Ascending aorta (tissue), 2 donors: ENCODE data around the gene LGALS12. TPM values are rescaled to one million over a fixed set of nuclear protein-coding genes. Genes with fewer than 3 reads are reported as not detected.
"Not testable (repeated sequence)": the region's sequence is repeated elsewhere in the genome, so short reads cannot be mapped to it uniquely, and the experiment has no call there.

Source experiments
- DNase-seq, 2 donors: peaks; one replicate each; pipeline ENCODE4 v3.0.0-alpha.2; 2019; ENCODE audit warnings: low spot score in 2 of 2
- H3K27ac ChIP-seq, 2 donors: fragments of 200-600 bp; sonication (generic); one replicate each; pipeline ENCODE4 v1.5.1; 2016 to 2017; ENCODE audit warnings: mild to moderate bottlenecking in 1 of 2
- H3K27me3 ChIP-seq: fragments of 200-600 bp; sonication (generic); one replicate; pipeline ENCODE4 v1.5.1; 2017
- H3K36me3 ChIP-seq, 2 donors: fragments of 200-600 bp; sonication (generic); one replicate each; pipeline ENCODE4 v1.5.1; 2016
- H3K4me1 ChIP-seq, 2 donors: fragments of 200-600 bp; sonication (generic); one replicate each; pipeline ENCODE4 v1.5.1; 2016 to 2017; ENCODE audit warnings: mild to moderate bottlenecking in 1 of 2
- H3K4me3 ChIP-seq, 2 donors: fragments of 200-600 bp; sonication (generic); one replicate each; pipeline ENCODE4 v1.5.1; 2016 to 2017; ENCODE audit warnings: mild to moderate bottlenecking in 1 of 2
- H3K9me3 ChIP-seq, 2 donors: fragments of 200-600 bp; sonication (generic); one replicate each; pipeline ENCODE4 v1.5.1; 2016
- intact Hi-C: fragments of 100-400 bp; cut with DNase I; formaldehyde crosslinking; loops from one replicate; pipeline ENCODE4 v1.15.1; 2023
- total RNA-seq: library from RNA; depleted of rRNA; stranded (reverse); fragments of >200 nt; gene quantifications from one replicate; pipeline ENCODE4 v1.1.0, GENCODE V29; 2016
- TF ChIP-seq, protein P1 (sequence below), 3 experiments: fragments of 200-600 bp in 2 of 3; fragments of 450-650 bp in 1 of 3; sonication (generic) in 2 of 3; IDR thresholded peaks; one replicate each; pipeline ENCODE4 v1.5.1; 2016 to 2019; ENCODE audit warnings: antibody characterized with exemption in 3 of 3, mild to moderate bottlenecking in 1 of 3, moderate library complexity in 1 of 3

Gene LGALS12
- total RNA-seq, 1 donor from 2014 or later, result not detected

DNA sequence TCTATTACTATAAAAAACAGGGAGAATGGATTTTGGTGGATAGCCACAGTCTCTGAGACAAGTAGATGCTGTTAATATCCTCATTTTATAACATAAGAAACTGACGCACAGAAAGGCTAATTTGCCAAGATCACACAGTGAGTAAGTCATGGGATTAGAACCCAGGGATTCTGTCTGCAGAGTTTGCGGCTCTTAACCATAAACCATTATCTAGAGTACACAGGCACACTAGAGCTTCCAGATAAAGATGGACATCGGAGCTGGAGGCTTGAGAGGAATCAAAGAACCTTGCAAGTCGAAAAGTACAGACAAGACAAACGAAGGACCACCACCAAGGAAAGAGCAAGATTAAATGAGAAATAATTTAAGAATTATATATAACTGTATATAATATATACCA, 11.3 kb downstream of the LGALS12 start:
- Histone ChIP-seq H3K9me3 (no peaks in the 10 kb centered on the region), H3K4me1 (no peaks in the 10 kb centered on the region), H3K36me3 (no peaks in the 10 kb centered on the region), H3K27ac (no peak overlapping the region), H3K4me3 (no peak overlapping the region), H3K27me3 (no peaks in the 10 kb centered on the region)
- TF ChIP-seq, protein P1, sequence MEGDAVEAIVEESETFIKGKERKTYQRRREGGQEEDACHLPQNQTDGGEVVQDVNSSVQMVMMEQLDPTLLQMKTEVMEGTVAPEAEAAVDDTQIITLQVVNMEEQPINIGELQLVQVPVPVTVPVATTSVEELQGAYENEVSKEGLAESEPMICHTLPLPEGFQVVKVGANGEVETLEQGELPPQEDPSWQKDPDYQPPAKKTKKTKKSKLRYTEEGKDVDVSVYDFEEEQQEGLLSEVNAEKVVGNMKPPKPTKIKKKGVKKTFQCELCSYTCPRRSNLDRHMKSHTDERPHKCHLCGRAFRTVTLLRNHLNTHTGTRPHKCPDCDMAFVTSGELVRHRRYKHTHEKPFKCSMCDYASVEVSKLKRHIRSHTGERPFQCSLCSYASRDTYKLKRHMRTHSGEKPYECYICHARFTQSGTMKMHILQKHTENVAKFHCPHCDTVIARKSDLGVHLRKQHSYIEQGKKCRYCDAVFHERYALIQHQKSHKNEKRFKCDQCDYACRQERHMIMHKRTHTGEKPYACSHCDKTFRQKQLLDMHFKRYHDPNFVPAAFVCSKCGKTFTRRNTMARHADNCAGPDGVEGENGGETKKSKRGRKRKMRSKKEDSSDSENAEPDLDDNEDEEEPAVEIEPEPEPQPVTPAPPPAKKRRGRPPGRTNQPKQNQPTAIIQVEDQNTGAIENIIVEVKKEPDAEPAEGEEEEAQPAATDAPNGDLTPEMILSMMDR (IDR thresholded peaks at IDR 0.05), result no peak
- no peak for DNase-seq
- intact Hi-C loops, result no loop called here

DNA sequence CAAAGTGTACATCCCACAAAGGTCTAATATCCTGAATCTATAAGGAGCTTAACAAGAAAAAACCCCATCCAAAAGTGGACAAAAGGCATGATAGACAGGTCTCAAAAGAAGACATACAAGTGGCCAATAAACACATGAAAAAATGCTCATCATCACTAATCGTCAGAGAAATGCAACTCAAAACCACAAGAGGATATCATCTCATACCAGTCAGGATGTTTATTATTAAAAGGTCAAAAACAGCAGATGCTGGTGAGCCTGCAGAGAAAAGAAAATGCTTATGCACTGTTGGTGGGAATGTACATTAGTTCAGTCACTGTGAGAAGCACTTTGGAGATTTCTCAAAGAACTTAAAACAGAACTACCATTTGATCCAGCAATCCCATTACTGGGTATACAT, 12.7 kb downstream of the LGALS12 start:
- TF ChIP-seq, protein P1 (IDR thresholded peaks at IDR 0.05), result no peak
- Histone ChIP-seq H3K27me3 (no peaks in the 10 kb centered on the region), H3K27ac (no peak overlapping the region), H3K4me3 (no peak overlapping the region), H3K9me3 (peaks cover 0 to 6% of the 10 kb centered on the region in 2 donors), H3K4me1 (no peaks in the 10 kb centered on the region), H3K36me3 (no peaks in the 10 kb centered on the region)
- intact Hi-C loops, result no loop called here
- DNase-seq, result no peak

- Histone ChIP-seq H3K27me3 (no peaks in the 10 kb centered on the region), H3K4me1 (no peaks in the 10 kb centered on the region), H3K36me3 (no peaks in the 10 kb centered on the region), H3K4me3 (no peak overlapping the region), H3K9me3 (peaks cover 0 to 6% of the 10 kb centered on the region in 2 donors), H3K27ac (no peak overlapping the region)
- DNase-seq, result no peak
- TF ChIP-seq, protein P1 (IDR thresholded peaks at IDR 0.05), result no peak
- intact Hi-C loops, result no loop called here
Measured at GRCh38 chr11:63520606-63521170, 14.8 kb downstream of the LGALS12 start.

DNA sequence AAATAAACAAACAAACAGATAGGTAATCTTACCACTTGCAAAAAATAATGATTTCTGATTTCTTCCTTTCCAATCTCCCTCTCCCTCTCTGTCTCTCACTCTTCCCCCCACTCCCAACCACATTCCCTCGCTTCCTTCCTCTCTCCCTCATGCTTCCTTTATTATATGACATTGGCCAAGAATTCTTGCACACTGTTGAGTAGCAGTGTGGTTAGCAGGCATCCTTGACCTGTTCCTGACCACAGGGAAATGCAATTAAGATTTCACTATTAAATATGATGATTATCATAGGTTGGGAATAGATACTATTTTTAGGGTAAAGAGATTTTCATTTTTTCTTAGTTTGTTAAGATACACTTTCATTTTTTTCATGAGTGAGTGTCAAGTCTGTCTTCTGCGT, 16.0 kb downstream of the LGALS12 start:
- intact Hi-C loops, result no loop called here
- DNase-seq, result no peak
- Histone ChIP-seq H3K36me3 (no peaks in the 10 kb centered on the region), H3K4me1 (no peaks in the 10 kb centered on the region), H3K4me3 (no peak overlapping the region), H3K9me3 (peaks cover 0 to 6% of the 10 kb centered on the region in 2 donors), H3K27ac (no peak overlapping the region), H3K27me3 (no peaks in the 10 kb centered on the region)
- TF ChIP-seq, protein P1 (IDR thresholded peaks at IDR 0.05), result no peak

DNA sequence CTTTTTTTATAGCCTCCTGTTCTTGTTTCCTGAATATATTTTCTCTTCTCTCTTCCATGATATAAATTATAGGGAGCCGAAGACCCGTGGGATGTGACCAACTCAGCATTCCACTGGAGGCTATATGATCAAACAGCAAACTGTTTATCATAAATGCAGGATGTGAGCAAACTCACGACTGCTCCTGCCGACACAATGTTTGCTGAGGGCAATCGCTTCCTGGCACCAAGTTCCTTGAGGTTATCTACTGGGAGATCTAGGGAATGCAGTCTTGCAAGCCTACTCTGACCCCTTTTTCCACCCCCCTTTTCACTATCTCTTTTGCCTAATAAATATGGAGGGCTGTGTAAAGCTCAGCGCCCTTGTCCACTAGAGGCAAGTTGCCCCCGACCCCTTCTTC, 17.3 kb downstream of the LGALS12 start:
- Histone ChIP-seq H3K36me3 (no peaks in the 10 kb centered on the region), H3K27me3 (no peaks in the 10 kb centered on the region), H3K27ac (no peak overlapping the region), H3K4me3 (no peak overlapping the region), H3K4me1 (no peaks in the 10 kb centered on the region), H3K9me3 (peaks cover 0 to 6% of the 10 kb centered on the region in 2 donors)
- intact Hi-C loops, result no loop called here
- no peak for DNase-seq
- TF ChIP-seq, protein P1 (IDR thresholded peaks at IDR 0.05), result no peak

- intact Hi-C loops, result no loop called here
- Histone ChIP-seq H3K27me3 (no peaks in the 10 kb centered on the region), H3K27ac (no peak overlapping the region), H3K9me3 (peaks cover 0 to 5% of the 10 kb centered on the region in 2 donors), H3K36me3 (no peaks in the 10 kb centered on the region), H3K4me3 (no peak overlapping the region), H3K4me1 (peaks cover 0 to 6% of the 10 kb centered on the region in 2 donors)
- TF ChIP-seq, protein P1 (IDR thresholded peaks at IDR 0.05), result no peak
- no peak for DNase-seq
Measured at GRCh38 chr11:63527667-63528066, 21.8 kb downstream of the LGALS12 start.

GRCh38 chr11:63528156-63528555, 22.3 kb downstream of the LGALS12 start:
- DNase-seq, intact Hi-C loops: not testable (repeated sequence)

DNA sequence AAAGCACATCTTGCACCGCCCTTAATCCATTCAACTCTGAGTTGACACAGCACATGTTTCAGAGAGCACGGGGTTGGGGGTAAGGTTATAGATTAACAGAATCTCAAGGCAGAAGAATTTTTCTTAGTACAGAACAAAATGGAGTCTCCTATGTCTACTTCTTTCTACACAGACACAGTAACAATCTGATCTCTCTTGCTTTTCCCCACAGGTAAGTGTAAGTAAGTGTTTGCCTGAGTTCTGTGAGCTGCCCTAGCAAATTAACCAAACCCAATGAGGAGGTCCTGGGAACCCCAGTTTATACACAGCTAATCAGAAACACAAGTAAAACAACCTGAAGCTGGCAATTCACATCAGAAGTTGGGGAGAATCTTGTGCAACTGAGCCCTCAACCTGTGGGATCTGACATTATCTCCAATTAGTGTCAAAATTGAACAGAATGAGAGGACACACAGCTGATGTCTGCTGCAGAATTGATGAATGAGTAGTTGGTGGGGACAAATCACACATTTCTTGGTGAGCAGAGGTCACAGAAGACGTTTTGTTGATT, 22.9 kb downstream of the LGALS12 start:
- H3K36me3 ChIP-seq, H3K4me1 ChIP-seq, DNase-seq, H3K4me3 ChIP-seq, H3K27ac ChIP-seq, H3K9me3 ChIP-seq, intact Hi-C loops, H3K27me3 ChIP-seq: not testable (repeated sequence)

More at GRCh38 chr11:63528156-63528555, 22.3 kb downstream of the LGALS12 start:
- H3K4me3 ChIP-seq, H3K36me3 ChIP-seq, H3K9me3 ChIP-seq, H3K27ac ChIP-seq, H3K4me1 ChIP-seq, H3K27me3 ChIP-seq: not testable (repeated sequence)
